NCI-H510A treated with DMSO at 0.1 percent for 48 hours (cell line): ENCODE data around the gene CARMIL1.

Experiments used
- DNase-seq: peaks from one replicate; lab custom pipeline; 2025; lab: John Stamatoyannopoulos, UW

CARMIL1 gene

DNA sequence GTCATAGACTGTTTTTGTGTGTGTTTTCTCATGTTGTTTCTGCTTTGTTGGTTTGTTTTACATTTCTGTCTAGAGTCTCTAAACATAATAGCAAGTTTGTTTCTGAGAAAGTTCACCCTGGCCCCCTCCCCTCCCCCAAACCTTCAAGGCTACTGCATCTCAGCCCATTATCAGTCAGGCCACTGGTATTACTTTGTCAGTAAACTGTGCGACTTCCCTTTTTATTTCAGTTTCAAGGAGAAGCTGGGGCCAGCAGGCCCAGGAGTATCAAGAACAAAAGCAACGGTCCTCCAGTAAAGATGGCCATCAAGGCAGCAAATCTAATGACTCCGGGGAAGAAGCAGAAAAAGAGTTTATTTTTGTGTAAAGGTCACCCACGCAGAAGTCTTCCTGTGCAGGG lies 340.0 kb downstream of the CARMIL1 start:
- no peak for DNase-seq

GRCh38 chr6:25620391-25620790 lies 341.2 kb downstream of the CARMIL1 start:
- no peak for DNase-seq

DNA sequence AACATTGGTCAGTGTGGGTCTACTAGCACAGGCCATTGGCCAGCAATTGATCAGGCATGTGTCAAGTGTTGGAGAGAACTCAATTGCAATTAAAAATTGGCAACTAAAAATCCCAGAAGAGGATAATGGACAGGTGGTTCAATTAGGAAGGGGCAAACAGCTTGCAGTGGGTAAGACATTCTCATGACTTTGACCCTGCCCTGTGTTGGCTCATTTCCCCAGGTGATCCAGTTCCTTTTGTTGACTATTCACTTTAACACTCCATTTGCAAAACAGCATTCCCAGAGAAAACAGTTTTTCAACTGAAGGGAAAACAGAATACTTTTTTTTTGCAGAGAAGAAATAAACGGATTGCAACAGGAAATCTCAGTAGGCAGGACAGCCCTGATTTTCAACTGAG lies 343.9 kb downstream of the CARMIL1 start:
- DNase-seq = no peak

DNA sequence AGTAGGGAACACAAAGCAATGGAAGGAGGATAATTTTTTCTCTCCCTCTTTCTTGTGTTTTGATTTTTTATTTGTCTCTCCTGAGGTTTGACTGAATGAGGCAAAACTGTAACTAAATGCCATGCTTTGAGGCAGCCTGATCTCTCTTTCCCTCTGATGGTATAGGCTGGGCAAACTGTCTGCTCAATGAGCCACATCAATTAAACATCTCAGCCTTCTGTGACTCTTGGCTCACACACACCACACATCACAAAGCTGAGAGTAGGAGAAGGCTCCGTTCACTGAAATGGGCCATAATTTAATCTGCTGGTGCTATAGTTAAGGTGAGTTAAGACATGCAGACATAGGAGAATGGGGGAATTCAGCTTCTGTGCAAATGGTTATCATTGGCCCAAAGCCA lies 344.7 kb downstream of the CARMIL1 start:
- DNase-seq = peak; percentile 50

DNA sequence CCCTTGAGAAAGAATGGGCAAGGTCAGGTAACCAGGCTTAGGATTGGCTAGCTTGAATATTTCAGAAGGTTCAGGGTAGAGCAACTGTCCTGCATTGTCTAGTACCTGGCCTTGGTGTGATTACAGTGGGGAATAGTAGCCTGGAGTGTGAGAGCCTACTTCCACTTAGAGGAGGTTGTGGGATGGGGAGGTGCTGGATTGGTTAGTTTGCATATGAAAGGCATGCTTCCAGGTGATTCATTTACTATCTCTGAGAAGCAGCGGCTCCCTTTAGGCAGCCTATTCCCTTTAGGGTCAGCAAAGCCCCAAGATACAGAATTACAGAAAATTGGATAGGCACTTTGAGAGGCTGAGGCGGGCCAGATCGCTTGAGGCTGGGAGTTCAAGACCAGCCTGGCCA lies 347.8 kb downstream of the CARMIL1 start:
- DNase-seq = peak; percentile 48

- no peak for DNase-seq
Observed at GRCh38 chr6:25628471-25629197, 349.5 kb downstream of the CARMIL1 start.

- DNase-seq = peak; percentile 66
Observed at GRCh38 chr6:25629198-25629576, 350.0 kb downstream of the CARMIL1 start.

- peak; percentile 26 for DNase-seq
Observed at GRCh38 chr6:25630508-25631278, 351.5 kb downstream of the CARMIL1 start.

GRCh38 chr6:25635886-25636317 lies 356.7 kb downstream of the CARMIL1 start:
- DNase-seq = no peak

DNA sequence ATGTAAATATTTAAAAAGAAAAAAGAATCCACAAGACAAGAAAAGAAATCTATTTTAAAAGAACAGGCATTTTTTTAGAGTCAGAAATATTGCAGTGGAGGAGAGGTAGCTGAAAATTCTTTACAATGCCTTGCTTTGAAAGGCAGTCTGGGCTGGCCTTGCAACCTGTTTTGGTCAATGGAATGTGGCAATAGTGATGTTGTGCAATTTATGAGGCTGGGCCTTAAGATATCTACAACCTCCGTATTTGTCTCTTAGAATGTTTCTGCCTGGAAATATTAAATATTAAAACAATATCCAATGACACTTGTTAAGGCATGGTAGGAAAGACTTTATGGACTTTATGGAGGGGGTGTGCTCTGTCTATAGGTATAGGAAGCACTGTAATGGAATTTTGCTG lies 358.0 kb downstream of the CARMIL1 start:
- DNase-seq = no peak

GRCh38 chr6:25637960-25638434 lies 358.8 kb downstream of the CARMIL1 start:
- peak; percentile 69 for DNase-seq

DNA sequence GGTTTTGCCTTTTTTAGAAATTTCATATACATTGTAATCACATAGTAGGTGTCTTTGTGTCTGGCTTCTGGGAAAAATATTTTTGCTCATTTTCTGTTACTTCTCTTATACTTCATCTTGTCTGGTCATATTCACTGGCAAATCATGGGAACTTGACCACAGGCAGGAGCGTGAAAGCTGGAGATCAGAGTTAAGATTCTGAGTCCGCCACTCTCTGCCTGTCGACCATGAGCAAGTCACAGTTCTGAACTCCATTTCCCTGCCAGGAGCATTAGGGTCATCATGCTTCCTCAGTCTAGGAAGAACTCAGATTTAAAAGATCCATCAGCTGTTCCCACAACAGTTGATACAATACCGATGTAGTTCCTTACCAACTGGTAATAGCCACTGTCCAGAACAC lies 360.5 kb downstream of the CARMIL1 start:
- DNase-seq = no peak

DNA sequence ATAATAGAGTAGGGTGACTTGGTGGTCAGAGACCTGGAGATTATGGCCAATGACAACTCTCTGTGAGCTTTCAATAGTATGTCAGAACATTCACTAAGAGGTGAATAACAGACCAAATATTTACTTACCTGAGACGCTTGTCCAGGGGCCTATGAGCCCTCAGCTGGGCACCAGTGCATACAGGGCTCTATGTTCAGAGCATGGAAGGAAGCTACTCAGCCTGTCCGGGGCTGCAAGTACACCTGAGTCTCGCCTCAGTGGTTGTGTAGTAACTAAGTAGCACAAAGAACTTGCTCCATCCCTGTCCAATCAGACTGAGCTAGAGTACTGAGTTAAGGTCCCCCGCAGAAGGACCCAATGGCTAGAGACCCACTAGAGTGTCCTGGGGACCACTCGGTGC lies 361.3 kb downstream of the CARMIL1 start:
- DNase-seq = peak; percentile 34

GRCh38 chr6:25640891-25641290 lies 361.7 kb downstream of the CARMIL1 start:
- no peak for DNase-seq

DNA sequence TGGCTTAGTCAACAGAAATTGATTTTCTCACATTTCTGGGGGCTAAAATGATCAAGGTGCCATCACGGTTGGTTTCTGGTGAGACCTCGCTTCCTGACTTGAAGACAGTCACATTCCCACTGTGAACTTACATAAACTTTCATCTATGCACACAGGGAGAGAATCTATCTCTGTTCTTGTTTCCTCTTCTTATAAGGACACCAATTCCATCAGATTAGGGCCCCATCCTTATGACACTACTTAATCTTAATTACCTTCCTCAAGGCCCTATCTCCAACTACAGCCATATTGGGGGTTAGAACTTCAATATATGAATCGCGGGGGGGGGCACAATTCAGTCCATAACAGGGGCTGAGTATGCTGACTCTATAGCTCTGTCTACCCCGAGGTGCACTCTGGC lies 362.2 kb downstream of the CARMIL1 start:
- no peak for DNase-seq

- DNase-seq = no peak
Observed at GRCh38 chr6:25641940-25642666, 362.9 kb downstream of the CARMIL1 start.

DNA sequence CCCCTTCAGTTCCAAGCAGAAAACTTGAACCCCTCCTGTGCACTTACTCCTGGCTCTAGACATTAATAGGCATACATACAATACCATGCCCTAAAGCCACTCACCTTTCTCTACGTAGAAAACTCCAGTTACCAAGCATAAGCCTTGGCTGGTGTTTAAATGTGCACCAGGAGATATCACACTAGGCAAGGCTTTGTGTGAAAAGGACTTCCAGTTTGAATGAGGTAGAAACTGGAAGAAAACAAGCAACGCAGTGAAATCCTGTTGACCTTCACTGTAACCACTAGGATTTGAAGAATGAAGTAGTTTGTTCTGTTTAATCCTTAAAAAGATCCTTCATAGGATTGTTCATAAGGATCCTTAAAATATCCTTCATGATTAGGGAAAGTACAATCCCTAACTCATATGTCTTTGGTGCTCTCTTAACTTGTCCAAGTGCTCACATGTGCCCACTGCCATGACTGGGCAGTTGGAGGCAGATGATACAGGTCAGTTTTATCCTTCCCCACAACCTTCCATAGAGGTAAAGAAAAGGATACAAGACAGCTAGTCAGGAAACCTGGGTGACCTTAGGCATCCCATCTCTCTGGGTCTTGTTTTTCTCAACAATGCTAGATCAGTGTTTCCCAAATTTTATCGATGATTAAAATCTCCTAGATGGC lies 363.6 kb downstream of the CARMIL1 start:
- no peak for DNase-seq

DNA sequence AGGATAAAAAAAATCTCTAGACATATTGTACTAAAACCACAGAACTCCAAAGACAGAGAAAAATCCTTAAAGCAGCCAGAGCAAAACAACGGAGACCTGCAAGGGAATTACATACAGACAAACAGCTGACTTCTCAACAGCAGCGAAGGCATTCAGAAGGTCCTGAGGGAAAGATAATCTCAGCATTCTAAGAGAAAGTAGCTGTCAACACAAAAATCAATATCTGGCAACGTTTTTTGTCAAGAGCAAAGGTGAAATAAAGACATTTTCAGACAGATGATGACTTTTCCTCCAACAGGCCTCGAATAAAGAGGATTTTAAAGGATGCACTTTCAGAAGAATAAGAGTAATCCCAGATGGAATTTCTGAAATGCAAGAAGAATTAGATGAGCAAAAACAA lies 366.7 kb downstream of the CARMIL1 start:
- no peak for DNase-seq

- DNase-seq = peak; percentile 25
Observed at GRCh38 chr6:25649611-25650010, 370.4 kb downstream of the CARMIL1 start.

GRCh38 chr6:25652007-25652515 lies 372.9 kb downstream of the CARMIL1 start, which contains the start of gene SCGN:
TSS of gene SCGN (plus strand) at chr6:25652215. CDS start at chr6:25652404, 189 bp downstream.
- peak; percentile 71 for DNase-seq

GRCh38 chr6:25655723-25656122 lies 376.5 kb downstream of the CARMIL1 start:
- no peak for DNase-seq
